Lung microvascular endothelial cell (primary cell): ENCODE measurements around the gene VAV2. TPM values are rescaled to one million over a fixed set of nuclear protein-coding genes. Genes with fewer than 3 reads are reported as not detected.

Experiments
- DNase-seq, 2 donors: peaks; one replicate each; pipeline versions ENCODE4 v3.0.0 to v3.0.0-alpha.2; 2010; ENCODE audit warnings: low read depth in 2 of 2
- total RNA-seq: library from RNA; depleted of rRNA; stranded (reverse); fragments of >200 nt; gene quantifications from 2 replicates; pipeline ENCODE4 v1.2.1, GENCODE V29; 2014

The VAV2 gene
- total RNA-seq, result 10.0 and 17.7 TPM in 2 replicates

- DNase-seq, result peak; percentile 56 to 59
These were observed at the start of gene VAV2 for GRCh38 chr9:133991964-133992779. VAV2 (minus strand) TSS chr9:133992324; CDS start chr9:133992278, 46 bp downstream.

- no peak for DNase-seq
These were observed 49.5 kb upstream of the VAV2 start for GRCh38 chr9:134041649-134041962.

GRCh38 chr9:134040781-134041648, 48.9 kb upstream of the VAV2 start:
- no peak for DNase-seq

GRCh38 chr9:134040176-134040565, 48.0 kb upstream of the VAV2 start:
- no peak for DNase-seq

- DNase-seq, result no peak
These were observed 47.5 kb upstream of the VAV2 start for GRCh38 chr9:134039386-134040175.

- DNase-seq, result no peak
These were observed 45.5 kb upstream of the VAV2 start for GRCh38 chr9:134037641-134038040.

GRCh38 chr9:134036130-134036529, 44.0 kb upstream of the VAV2 start:
- no peak for DNase-seq

- no peak for DNase-seq
These were observed 43.2 kb upstream of the VAV2 start for GRCh38 chr9:134035041-134036039.

GRCh38 chr9:134034215-134035040, 42.3 kb upstream of the VAV2 start:
- DNase-seq, result no peak

GRCh38 chr9:134033516-134034214, 41.5 kb upstream of the VAV2 start:
- no peak for DNase-seq

GRCh38 chr9:134032456-134033222, 40.5 kb upstream of the VAV2 start:
- no peak for DNase-seq

- DNase-seq, result no peak
These were observed 39.7 kb upstream of the VAV2 start for GRCh38 chr9:134031783-134032182.

GRCh38 chr9:134030821-134031470, 38.8 kb upstream of the VAV2 start:
- no peak for DNase-seq

- DNase-seq, result no peak
These were observed 37.4 kb upstream of the VAV2 start for GRCh38 chr9:134029248-134030226.

- DNase-seq, result no peak
These were observed 36.6 kb upstream of the VAV2 start for GRCh38 chr9:134028575-134029247.

GRCh38 chr9:134028076-134028475, 36.0 kb upstream of the VAV2 start:
- no peak for DNase-seq
